ENCODE results near the gene FKBP1A. TPM values are rescaled to one million over a fixed set of nuclear protein-coding genes. Genes with fewer than 3 reads are reported as not detected.

The FKBP1A gene
- total RNA-seq, 3 donors from 2014 or later: 168 to 326 (median 300) TPM

DNA sequence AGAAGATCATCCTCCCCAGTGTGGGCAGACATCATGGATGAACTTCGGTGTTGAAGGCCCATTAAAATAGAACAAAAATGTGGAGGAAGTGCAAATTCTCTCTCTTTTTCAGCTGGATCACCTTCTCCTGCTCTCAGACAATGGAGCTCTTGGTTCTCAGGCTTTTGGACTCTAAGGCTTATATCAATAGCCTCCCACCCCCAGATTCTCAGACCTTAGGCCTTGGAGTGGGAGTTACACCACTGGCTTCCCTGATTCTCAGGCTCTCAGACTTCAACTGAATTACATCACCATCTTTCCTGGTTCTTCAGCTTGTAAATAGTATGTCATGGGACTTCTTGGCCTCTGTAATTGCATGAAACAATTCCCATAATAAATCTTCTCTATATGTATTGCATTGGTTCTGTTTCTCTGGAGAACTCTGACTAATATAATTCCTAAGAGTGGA lies 37.2 kb upstream of the FKBP1A start:
- H3K9me3 ChIP-seq: no peaks in the 10 kb centered on the region
- ATAC-seq (peak; percentile 67), DNase-seq (no peak)
- TF ChIP-seq, protein P1, sequence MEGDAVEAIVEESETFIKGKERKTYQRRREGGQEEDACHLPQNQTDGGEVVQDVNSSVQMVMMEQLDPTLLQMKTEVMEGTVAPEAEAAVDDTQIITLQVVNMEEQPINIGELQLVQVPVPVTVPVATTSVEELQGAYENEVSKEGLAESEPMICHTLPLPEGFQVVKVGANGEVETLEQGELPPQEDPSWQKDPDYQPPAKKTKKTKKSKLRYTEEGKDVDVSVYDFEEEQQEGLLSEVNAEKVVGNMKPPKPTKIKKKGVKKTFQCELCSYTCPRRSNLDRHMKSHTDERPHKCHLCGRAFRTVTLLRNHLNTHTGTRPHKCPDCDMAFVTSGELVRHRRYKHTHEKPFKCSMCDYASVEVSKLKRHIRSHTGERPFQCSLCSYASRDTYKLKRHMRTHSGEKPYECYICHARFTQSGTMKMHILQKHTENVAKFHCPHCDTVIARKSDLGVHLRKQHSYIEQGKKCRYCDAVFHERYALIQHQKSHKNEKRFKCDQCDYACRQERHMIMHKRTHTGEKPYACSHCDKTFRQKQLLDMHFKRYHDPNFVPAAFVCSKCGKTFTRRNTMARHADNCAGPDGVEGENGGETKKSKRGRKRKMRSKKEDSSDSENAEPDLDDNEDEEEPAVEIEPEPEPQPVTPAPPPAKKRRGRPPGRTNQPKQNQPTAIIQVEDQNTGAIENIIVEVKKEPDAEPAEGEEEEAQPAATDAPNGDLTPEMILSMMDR (IDR thresholded peaks at IDR 0.05): no peak
- intact Hi-C loops (cut with DNase I, micrococcal nuclease): no loop called here
- no peak overlapping the region for H3K4me3 ChIP-seq
- H3K36me3 ChIP-seq (ENCODE audit: low read depth): no peaks in the 10 kb centered on the region
- peaks cover 3% of the 10 kb centered on the region for H3K4me1 ChIP-seq (ENCODE audit: low read depth)

DNA sequence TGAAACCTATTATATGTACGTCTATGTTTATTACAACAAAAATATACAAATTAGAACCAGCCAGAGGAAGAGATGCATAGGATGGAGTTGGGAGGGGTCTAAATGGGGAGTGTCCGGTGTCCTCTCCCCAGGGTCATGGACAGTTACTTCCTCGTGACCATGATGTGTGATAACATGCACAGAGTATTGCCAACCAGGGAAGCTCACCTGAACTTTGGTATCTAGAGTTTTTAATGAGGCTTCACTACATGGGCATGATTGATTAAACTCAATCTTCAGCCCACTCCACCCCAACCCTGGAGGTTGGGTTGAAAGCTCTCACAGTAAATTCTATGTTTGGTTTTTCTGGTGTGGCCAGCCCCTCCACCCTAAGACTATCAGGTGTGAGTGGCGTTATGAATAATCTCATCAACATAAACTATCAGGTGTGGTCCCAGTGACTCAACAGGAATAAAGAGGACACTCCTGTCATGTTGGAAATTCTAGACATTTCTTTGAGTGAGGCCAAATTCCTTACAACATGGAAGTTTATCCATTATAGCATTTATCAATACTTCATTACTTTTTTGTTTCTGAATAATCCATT lies 36.4 kb upstream of the FKBP1A start:
- peak in 1 of 3 donors; percentile 18 for DNase-seq
- no peaks in the 10 kb centered on the region for H3K9me3 ChIP-seq
- TF ChIP-seq, protein P1 (IDR thresholded peaks at IDR 0.05): no peak
- peaks cover 3% of the 10 kb centered on the region for H3K4me1 ChIP-seq (ENCODE audit: low read depth)
- H3K4me3 ChIP-seq: no peak overlapping the region
- peak; percentile 84 for ATAC-seq
- intact Hi-C loops (cut with DNase I, micrococcal nuclease): no loop called here
- H3K36me3 ChIP-seq (ENCODE audit: low read depth): no peaks in the 10 kb centered on the region

DNA sequence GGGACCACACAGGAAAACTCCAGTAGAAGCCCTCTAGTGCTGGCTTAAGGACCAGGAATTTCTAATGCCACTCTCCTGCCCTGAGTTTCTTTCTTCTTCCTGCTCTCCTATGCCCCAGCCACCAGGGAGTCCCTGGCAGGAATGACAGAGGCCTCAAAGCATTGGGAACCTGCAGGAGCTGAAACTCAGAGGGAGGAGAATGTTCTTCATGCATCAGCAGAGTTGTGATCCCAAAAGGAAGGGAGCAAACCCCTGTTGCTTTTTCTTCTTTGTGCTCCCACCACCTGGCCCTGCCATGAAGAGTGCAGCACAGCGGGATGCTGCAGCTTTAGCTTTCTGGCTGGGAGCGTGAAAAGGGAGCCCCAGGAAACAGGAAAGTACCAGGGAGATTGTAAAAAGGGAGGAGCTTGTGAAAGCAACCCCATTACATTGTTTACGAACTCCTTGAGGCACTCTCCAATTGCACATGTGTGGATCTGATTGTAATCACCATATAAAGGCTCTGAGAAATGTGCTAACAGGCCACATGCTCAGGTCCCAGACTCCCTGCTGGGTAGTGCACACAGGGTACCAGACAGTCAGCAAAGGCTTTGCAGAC lies 34.7 kb upstream of the FKBP1A start:
- TF ChIP-seq, protein P1 (IDR thresholded peaks at IDR 0.05): no peak
- Histone ChIP-seq H3K4me3 (no peak overlapping the region), H3K9me3 (no peaks in the 10 kb centered on the region), H3K36me3 (ENCODE audit: low read depth) (no peaks in the 10 kb centered on the region), H3K4me1 (ENCODE audit: low read depth) (peaks cover 3% of the 10 kb centered on the region)
- DNase-seq (no peak), ATAC-seq (peak; percentile 4)
- intact Hi-C loops (cut with DNase I, micrococcal nuclease): no loop called here

DNA sequence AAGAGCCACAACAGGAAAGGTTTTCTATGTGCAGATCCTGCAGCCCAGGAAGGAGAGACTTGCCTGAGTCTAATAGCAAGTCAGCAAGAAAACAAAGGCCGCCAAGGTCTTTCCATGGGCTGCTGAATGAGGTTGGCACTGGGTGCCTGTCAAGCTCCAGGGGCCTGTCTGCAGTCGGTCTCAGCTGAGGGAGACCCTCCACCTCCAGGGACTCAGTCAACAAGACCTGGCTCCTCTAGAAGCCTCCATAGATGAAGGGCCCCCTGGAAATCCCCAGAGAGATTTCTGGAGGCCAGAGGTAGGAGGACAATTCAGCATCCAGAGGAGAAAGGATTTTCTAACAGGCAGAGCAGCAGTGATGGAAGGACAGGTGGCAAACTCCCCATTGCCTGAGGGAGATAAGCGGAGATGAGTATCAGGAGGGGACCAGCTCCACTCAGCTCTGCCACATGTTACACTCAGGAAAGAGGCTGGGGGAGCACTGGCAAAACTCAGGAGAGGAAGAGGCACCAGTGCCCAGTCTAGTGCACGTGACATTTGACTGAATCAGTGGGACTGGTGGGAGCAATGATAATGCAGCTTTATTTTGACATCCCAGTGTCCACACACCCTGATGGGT lies 33.5 kb upstream of the FKBP1A start:
- DNase-seq (no peak), ATAC-seq (no peak)
- peaks cover 3% of the 10 kb centered on the region for H3K4me1 ChIP-seq (ENCODE audit: low read depth)
- H3K36me3 ChIP-seq (ENCODE audit: low read depth): no peaks in the 10 kb centered on the region
- TF ChIP-seq, protein P1 (IDR thresholded peaks at IDR 0.05): no peak
- no peaks in the 10 kb centered on the region for H3K9me3 ChIP-seq
- intact Hi-C loops (cut with DNase I, micrococcal nuclease): no loop called here
- H3K4me3 ChIP-seq: no peak overlapping the region

DNA sequence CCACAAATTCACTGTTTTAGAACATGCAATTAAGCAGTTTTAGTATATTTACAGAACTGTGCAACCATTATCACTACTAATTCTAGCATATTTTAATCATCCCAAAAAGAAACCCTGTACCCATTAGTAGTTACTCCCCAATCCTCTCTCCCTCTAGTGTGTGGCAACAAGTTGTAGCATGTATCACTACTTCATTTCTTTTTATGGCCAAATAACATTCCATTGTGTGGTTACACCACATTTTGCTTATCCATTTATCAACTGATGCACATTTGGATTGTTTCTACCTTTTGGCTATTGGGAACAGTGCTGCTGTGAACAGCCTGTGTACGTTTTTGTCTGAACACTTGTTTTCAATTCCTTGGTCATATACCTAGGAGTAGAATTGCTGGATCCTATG lies 31.5 kb upstream of the FKBP1A start:
- TF ChIP-seq, protein P1 (IDR thresholded peaks at IDR 0.05): no peak
- Histone ChIP-seq H3K4me1 (ENCODE audit: low read depth) (peaks cover 3% of the 10 kb centered on the region), H3K9me3 (peaks cover 3% of the 10 kb centered on the region), H3K4me3 (no peak overlapping the region), H3K36me3 (ENCODE audit: low read depth) (no peaks in the 10 kb centered on the region)
- DNase-seq: no peak
- ATAC-seq: no peak
- intact Hi-C loops (cut with DNase I, micrococcal nuclease): no loop called here
